Skeletal muscle satellite cell (primary cell): ENCODE results near the gene UFSP2.

Experiments used
- H3K27me3 ChIP-seq: 2 replicates; pipeline ENCODE4 v1.7.0; 2013; ENCODE audit warnings: low read length; ENCODE audit not compliant: control insufficient read depth, insufficient read depth
- H3K36me3 ChIP-seq: 2 replicates; pipeline ENCODE4 v1.7.0; 2013; ENCODE audit warnings: mild to moderate bottlenecking, control low read depth, low read length; ENCODE audit not compliant: insufficient read depth
- H3K4me1 ChIP-seq: 2 replicates; pipeline ENCODE4 v1.7.0; 2013; ENCODE audit warnings: low read length; ENCODE audit not compliant: control insufficient read depth, insufficient read depth
- H3K4me2 ChIP-seq: 2 replicates; pipeline ENCODE4 v1.7.0; 2013; ENCODE audit warnings: mild to moderate bottlenecking, low read length
- H3K4me3 ChIP-seq: 2 replicates; pipeline ENCODE4 v1.7.0; 2013; ENCODE audit warnings: low read length
- H3K9ac ChIP-seq: 2 replicates; pipeline ENCODE4 v1.7.0; 2013; ENCODE audit warnings: mild to moderate bottlenecking, low read depth, low read length, moderate library complexity
- H3K9me3 ChIP-seq: replicated peaks from 2 replicates; pipeline ENCODE4 v1.7.0; 2013; ENCODE audit warnings: mild to moderate bottlenecking, control low read depth, low read length

The UFSP2 gene

DNA sequence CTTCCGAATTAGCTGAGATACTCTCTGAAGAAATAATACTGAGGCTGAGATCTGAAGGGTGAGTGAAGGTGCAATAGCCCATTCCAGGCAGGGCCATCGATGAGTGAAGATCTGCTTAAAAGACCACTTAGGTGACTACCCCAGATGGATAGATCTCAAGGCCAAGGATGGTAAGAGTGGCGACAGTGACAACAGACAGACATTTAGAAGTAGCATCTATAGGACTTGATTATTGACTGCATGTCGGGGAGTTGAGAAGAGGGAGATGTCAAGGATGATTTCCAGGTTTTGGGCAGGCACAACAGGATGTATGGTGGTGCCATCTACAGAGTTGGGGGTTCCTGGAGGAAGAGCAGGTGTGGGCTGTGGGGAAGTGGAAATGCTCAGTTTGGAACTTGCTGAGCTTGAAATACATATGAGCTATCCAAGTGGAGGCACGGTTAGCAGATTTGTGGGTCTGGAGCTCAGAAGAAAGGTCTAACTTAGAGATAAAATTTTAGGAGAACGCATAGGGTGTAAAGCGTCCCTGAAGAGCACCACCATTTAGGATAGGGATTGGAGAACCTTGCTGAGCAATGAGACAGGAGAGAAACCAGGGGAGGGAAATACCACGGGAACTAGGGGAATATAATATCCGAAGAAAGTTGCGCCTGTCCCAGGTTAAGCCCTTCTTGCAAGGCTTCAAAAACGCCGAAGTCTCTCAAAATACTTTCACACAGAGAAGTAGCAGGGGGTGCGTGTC is 688 bp downstream of the UFSP2 start:
- H3K9ac ChIP-seq, result peak overlapping the region; percentile 94
- H3K4me3 ChIP-seq, result peak overlapping the region; percentile 86
- no peaks in the 10 kb centered on the region for H3K9me3 ChIP-seq
- H3K4me2 ChIP-seq, result peak overlapping the region; percentile 92
- peaks cover 15% of the 10 kb centered on the region for H3K4me1 ChIP-seq
- peaks cover 12% of the 10 kb centered on the region for H3K36me3 ChIP-seq
- H3K27me3 ChIP-seq, result no peaks in the 10 kb centered on the region

DNA sequence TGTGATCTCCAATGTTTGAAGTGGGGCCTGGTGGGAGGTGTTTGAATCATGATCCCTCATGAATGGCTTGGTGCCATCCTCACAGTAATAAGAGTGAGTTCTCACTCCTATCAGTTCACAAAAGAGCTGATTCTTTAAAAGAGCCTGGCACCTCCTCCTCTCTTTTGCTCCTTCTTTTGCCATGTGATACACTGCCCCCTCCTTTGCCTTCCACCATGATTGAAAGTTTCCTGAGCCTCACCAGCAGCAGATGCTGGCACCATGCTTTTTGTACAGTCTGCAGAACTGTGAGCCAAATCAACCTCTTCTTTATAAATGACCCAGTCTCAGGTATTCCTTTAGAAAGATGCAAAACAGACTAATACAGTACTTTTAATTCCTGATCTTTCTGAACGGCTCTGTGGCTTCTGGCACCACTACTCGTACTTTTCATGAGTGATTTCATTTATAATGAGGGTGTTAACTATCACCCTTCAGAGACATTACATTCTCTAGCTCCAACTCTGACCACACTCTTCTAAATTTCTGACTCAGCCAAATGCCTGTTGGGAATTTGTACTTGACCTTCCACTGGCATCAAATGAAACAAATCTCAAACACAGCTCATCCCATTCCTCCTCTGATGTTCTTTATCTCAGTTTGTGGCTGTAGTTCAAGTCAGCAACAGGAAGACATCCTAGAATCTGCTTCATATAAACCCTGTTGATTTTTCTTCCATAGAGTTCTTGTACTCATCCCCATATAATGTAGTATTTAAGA is 4.2 kb downstream of the UFSP2 start:
- Histone ChIP-seq H3K4me3 (no peak overlapping the region), H3K4me1 (peaks cover 15% of the 10 kb centered on the region), H3K4me2 (no peak overlapping the region), H3K36me3 (peaks cover 24% of the 10 kb centered on the region), H3K9ac (no peak overlapping the region), H3K27me3 (no peaks in the 10 kb centered on the region), H3K9me3 (no peaks in the 10 kb centered on the region)

DNA sequence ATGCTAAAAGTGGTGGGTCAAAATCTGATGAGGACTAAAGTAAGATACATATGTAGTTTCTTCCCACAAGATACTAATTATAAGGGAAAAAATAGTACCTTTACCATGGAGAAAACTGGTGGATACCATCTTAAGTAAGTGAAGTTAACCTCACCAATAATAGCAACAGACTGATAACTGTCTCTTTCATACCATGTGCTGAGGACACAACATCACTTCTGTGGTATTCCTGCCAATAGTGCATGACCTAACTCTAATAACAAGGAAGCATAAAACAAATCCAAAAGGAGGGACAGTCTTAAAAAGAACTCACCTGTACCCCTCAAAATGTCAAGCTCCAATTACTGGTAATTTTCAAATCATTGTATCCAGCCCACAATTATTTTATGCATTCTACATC is 8.8 kb downstream of the UFSP2 start:
- H3K36me3 ChIP-seq, result peaks cover 49% of the 10 kb centered on the region
- H3K4me1 ChIP-seq, result peaks cover 5% of the 10 kb centered on the region
- H3K4me2 ChIP-seq, result no peak overlapping the region
- H3K9me3 ChIP-seq, result no peaks in the 10 kb centered on the region
- H3K9ac ChIP-seq, result no peak overlapping the region
- no peaks in the 10 kb centered on the region for H3K27me3 ChIP-seq
- no peak overlapping the region for H3K4me3 ChIP-seq

DNA sequence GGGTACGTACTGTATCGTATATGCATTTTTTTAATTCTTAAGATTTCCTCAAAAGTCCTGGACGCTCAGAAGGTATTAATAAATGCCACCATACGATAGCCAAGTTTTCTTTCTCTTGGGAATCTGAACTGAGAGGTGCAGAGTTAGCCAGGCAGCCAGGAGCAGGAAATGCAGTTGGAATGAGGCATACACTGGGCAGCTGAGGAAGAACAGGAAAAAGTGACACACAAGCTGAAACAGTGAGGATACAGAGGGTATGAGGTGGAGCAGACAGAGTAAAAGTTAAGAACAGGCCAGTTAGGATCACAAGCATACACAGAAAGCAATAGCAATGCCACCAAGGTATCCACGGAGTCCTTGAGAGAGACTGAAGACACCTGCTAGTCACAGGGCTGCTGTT is 13.4 kb downstream of the UFSP2 start:
- Histone ChIP-seq H3K4me3 (no peak overlapping the region), H3K4me1 (no peaks in the 10 kb centered on the region), H3K9me3 (no peaks in the 10 kb centered on the region), H3K4me2 (no peak overlapping the region), H3K27me3 (no peaks in the 10 kb centered on the region), H3K36me3 (peaks cover 54% of the 10 kb centered on the region), H3K9ac (no peak overlapping the region)

DNA sequence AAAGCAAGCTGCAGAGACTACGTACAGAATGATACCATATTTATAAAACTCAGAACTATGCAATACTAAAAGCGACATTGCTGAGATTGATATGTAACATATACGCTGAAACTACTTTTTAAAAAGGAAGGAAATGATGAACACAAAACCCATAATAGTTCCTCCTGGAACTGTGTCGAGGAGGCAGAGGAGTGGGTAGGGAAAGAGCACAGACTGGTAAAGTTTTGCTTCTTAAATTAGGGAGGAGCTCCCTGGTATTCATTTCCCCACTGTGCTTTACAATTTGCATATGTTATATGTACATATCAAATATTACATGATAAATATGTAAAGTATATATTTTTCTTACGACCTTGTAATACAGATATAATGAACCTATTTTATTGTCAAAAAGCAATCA is 13.9 kb downstream of the UFSP2 start:
- H3K4me1 ChIP-seq, result no peaks in the 10 kb centered on the region
- no peak overlapping the region for H3K4me2 ChIP-seq
- H3K4me3 ChIP-seq, result no peak overlapping the region
- no peaks in the 10 kb centered on the region for H3K27me3 ChIP-seq
- H3K36me3 ChIP-seq, result peaks cover 50% of the 10 kb centered on the region
- no peak overlapping the region for H3K9ac ChIP-seq
- no peaks in the 10 kb centered on the region for H3K9me3 ChIP-seq

DNA sequence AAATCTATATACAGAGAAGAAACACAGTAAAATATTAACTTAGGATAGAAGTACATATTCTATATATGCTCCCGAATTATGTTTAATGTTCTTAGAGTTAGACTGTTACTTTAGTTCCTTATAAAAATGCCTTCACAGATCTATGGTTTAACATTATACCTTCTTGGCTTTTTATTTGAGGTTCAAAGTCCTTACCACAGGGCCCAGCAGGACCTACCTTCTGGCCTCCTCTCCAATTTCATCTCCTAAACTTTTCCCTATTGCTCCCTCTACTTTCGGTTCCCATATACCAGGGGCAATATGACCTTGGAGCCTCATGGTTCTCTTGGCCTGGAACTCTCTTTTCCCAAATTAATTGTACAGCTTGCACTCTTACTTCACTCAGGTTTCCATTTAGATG is 17.3 kb downstream of the UFSP2 start:
- H3K36me3 ChIP-seq, result peaks cover 44% of the 10 kb centered on the region
- H3K4me3 ChIP-seq, result no peak overlapping the region
- no peak overlapping the region for H3K4me2 ChIP-seq
- H3K27me3 ChIP-seq, result no peaks in the 10 kb centered on the region
- no peaks in the 10 kb centered on the region for H3K4me1 ChIP-seq
- H3K9ac ChIP-seq, result no peak overlapping the region
- H3K9me3 ChIP-seq, result no peaks in the 10 kb centered on the region

DNA sequence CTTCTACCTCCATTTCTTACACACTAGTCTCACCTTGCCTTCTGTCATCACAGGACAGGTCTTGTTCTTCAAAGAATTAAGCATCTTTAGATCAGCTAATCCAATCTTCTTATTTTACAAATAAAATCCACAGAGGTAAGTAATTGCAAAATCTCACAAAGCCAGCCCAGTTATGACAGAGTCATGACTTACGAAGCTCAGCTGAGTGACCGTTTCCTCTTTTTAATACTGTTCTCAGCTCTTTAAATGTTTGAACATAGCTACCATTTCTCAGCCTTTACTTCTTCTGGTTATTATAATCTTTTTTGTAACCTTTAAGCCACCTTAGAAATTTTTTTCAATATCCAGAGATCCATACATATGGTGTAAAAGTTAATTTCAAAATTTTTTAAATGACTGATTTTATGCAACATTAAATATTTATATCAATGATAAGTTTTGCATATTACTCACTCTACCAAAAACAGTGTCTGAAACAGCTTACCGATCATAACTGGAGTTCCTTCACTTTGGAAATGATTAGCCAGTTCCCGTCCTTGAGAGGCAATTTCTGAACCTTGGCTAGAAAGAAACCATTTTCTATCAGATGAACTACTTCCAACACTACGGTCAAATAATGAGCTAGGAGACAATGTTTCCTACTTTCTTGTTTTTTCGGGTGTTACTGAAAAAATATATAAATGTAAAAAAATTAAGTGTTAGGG is 20.3 kb downstream of the UFSP2 start:
- H3K4me3 ChIP-seq, result no peak overlapping the region
- H3K4me2 ChIP-seq, result no peak overlapping the region
- peaks cover 40% of the 10 kb centered on the region for H3K36me3 ChIP-seq
- no peak overlapping the region for H3K9ac ChIP-seq
- no peaks in the 10 kb centered on the region for H3K4me1 ChIP-seq
- H3K27me3 ChIP-seq, result no peaks in the 10 kb centered on the region
- no peaks in the 10 kb centered on the region for H3K9me3 ChIP-seq

DNA sequence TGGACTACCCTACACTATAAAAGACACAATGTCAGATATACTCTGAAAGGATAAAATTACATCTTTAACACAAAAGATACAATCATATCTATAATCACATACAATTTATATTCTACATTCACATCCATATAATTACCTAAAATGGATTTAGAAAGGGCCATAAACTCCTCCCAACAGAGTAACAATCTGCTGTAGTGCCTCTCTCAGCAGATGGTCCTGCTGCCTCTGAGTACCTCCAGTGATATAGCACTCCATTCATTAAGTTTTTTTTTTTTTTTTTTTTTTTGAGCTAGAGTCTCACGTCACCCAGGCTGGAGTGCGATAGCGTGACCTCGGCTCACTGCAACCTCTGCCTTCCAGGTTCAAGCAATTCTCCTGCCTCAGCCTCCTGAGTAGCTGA is 21.7 kb downstream of the UFSP2 start:
- Histone ChIP-seq H3K9ac (no peak overlapping the region), H3K4me3 (no peak overlapping the region), H3K4me2 (no peak overlapping the region), H3K27me3 (no peaks in the 10 kb centered on the region), H3K36me3 (peaks cover 48% of the 10 kb centered on the region), H3K4me1 (no peaks in the 10 kb centered on the region), H3K9me3 (no peaks in the 10 kb centered on the region)

DNA sequence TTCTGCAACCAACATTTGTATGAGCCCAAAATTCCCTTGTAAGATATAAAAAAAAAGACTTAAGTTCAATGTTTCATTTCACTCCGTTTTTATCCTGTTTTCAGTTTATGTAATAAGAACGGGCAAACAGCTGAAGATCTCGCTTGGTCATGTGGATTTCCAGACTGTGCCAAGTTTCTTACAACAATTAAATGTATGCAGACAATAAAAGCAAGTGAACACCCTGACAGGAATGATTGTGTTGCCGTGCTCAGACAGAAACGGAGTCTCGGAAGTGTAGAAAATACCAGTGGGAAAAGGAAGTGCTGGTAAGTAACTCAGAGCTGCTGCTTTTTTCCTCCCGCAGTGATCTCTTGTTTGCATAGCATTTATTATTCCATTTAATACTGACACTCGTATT is 26.3 kb downstream of the UFSP2 start:
- H3K9me3 ChIP-seq, result no peaks in the 10 kb centered on the region
- peaks cover 26% of the 10 kb centered on the region for H3K36me3 ChIP-seq
- H3K4me1 ChIP-seq, result peaks cover 17% of the 10 kb centered on the region
- no peak overlapping the region for H3K4me3 ChIP-seq
- peak overlapping the region; percentile 1 for H3K4me2 ChIP-seq
- no peak overlapping the region for H3K9ac ChIP-seq
- no peaks in the 10 kb centered on the region for H3K27me3 ChIP-seq

DNA sequence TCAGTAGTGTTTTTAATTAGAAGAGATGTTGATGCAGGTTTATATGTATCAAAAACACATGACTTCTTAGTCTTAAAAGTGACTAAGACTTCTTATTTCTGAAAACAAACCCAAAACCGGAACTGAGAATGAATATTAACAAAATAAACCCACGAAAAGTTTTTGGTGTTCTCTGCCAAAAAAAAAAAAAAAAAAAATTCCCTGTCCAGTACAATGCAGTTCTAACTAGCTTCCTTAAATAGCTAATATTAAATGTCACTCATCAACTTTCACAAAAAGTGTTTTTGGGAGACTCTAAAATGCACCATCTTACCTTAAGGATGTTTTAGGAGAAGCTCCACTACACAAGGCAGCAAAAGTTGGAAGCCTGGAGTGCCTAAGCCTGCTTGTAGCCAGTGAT is 27.1 kb downstream of the UFSP2 start:
- H3K36me3 ChIP-seq, result peaks cover 26% of the 10 kb centered on the region

DNA sequence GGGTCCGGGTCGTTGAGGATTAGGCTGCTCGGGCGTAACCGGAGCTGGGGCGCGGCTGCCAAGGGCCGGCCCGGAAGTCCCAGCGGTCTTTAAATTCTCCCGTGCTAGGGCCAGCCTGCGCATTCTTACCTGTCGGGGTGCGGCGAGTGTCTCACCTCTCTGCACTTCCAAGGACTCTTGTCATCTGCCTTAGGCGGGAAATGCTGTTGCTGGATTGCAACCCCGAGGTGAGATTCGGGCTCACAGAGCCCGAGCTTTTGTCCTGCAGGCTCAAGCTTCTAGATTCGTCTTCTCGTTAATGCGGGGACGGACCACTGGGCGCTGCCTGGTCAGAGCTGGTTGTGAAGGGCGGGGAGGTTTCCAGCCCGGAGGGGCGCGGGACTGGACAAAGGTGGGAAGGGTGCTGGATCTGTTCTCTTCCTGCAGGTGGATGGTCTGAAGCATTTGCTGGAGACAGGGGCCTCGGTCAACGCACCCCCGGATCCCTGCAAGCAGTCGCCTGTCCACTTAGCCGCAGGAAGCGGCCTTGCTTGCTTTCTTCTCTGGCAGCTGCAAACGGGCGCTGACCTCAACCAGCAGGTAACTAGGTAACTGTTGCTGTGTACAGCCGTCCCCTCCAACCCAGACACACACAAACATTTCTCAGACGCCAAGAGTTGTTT is 28.9 kb downstream of the UFSP2 start, which contains the start of gene ANKRD37:
ANKRD37 (plus strand) TSS at position 118 of the 662 bp plus-strand sequence; CDS start at position 201, 83 bp downstream.
- Histone ChIP-seq H3K9ac (peak within 1 kb of the TSS; percentile 92), H3K27me3 (no peaks in the 10 kb centered on the region), H3K9me3 (no peaks in the 10 kb centered on the region), H3K4me1 (peaks cover 20% of the 10 kb centered on the region), H3K4me2 (peak within 1 kb of the TSS; percentile 98), H3K36me3 (peaks cover 17% of the 10 kb centered on the region), H3K4me3 (peak within 1 kb of the TSS; percentile 82)

More for the DNA sequence above, 27.1 kb downstream of the UFSP2 start:
- Histone ChIP-seq H3K9ac (no peak overlapping the region), H3K9me3 (no peaks in the 10 kb centered on the region), H3K4me2 (peak overlapping the region; percentile 23), H3K4me1 (peaks cover 20% of the 10 kb centered on the region), H3K4me3 (no peak overlapping the region), H3K27me3 (no peaks in the 10 kb centered on the region)
